ENCODE data around the gene SFRP5. TPM values are rescaled to one million over a fixed set of nuclear protein-coding genes. Genes with fewer than 3 reads are reported as not detected.

SFRP5 gene
- total and polyA plus RNA-seq, 2 donors (not counting 3 experiments of a cell fraction or from before 2014, with no cell fraction given), result not detected

- H4K20me1 ChIP-seq (replicated peaks; ENCODE audit: control insufficient read depth, extremely low read depth, insufficient read depth, low read length), result no peaks in the 10 kb centered on the region
- H3K9ac ChIP-seq (replicated peaks; ENCODE audit: extremely low read depth, insufficient read depth, low read length), result no peak overlapping the region
- no peaks in the 10 kb centered on the region for H3K9me1 ChIP-seq (replicated peaks; ENCODE audit: control insufficient read depth, extremely low read depth, insufficient read depth, low read length)
- H3K79me2 ChIP-seq (ENCODE audit: control insufficient read depth, insufficient read depth, low read length), result no peaks in the 10 kb centered on the region
- BruUV-seq (replicated peaks), result no TSS peak
- H3K4me2 ChIP-seq (ENCODE audit: insufficient read depth, low read length), result no peak overlapping the region
- ChIA-PET CTCF (interaction anchor here (1.0 to 6.8 kb wide), 5 partner anchors 31 to 279 kb away, joined by 3 to 49 read pairs (median 7); no protein-coding TSS in a partner anchor), POLR2A (no interaction called here)
- no peaks in the 10 kb centered on the region for H3K27me3 ChIP-seq (ENCODE audit: control insufficient read depth in 2 of 2, insufficient read depth in 2 of 2, low read length in 2 of 2)
- H3K9me3 ChIP-seq (replicated peaks; ENCODE audit: control insufficient read depth, insufficient read depth, low read length), result no peaks in the 10 kb centered on the region
- H3K4me1 ChIP-seq (ENCODE audit: control insufficient read depth, extremely low read depth, insufficient read depth, low read length), result no peaks in the 10 kb centered on the region
- no peak overlapping the region for H3K4me3 ChIP-seq (replicated peaks in 1 of 3; ENCODE audit: insufficient read depth in 1 of 3, low read depth in 1 of 3, low read length in 3 of 3)
- dilution Hi-C loops (cut with MboI; ENCODE audit: extremely low pct_ligation_motif_present, low sequenced_read_pairs), result no loop called here
- no peak for FAIRE-seq
- intact Hi-C loops (cut with micrococcal nuclease), result no loop called here
- H2AFZ ChIP-seq (ENCODE audit: low read depth, low read length), result no peak overlapping the region
- peaks cover 6 to 27% of the 10 kb centered on the region in 2 experiments for H3K36me3 ChIP-seq (ENCODE audit: control insufficient read depth in 2 of 2, extremely low read depth in 1 of 2, insufficient read depth in 2 of 2, low read length in 2 of 2)
- no peak for DNase-seq (ENCODE audit: low read depth, low spot score)
- TF ChIP-seq EZH2 (IDR thresholded peaks at IDR 0.05; ENCODE audit: borderline replicate concordance, low read depth, low read length, severe bottlenecking) (no peak), POLR2A (IDR thresholded peaks at IDR 0.05; ENCODE audit: low read depth, low read length) (no peak), POLR2AphosphoS5 (IDR thresholded peaks at IDR 0.05; ENCODE audit: insufficient read depth, low read depth, low read length) (no peak), MYC (IDR thresholded peaks at IDR 0.05; ENCODE audit: low read depth, low read length) (no peak), CTCF (IDR thresholded peaks at IDR 0.05; ENCODE audit: extremely low read depth in 1 of 2, insufficient read depth in 1 of 2, low read depth in 1 of 2, low read length in 2 of 2) (no peak), JUN (IDR thresholded peaks at IDR 0.05; ENCODE audit: borderline replicate concordance, insufficient read depth, insufficient read length, low read depth) (no peak), GATA2 (IDR thresholded peaks at IDR 0.05; ENCODE audit: insufficient read depth, insufficient read length, low read depth, low read length) (no peak), MAX (IDR thresholded peaks at IDR 0.05; ENCODE audit: insufficient read depth, insufficient read length) (no peak), FOS (IDR thresholded peaks at IDR 0.05; ENCODE audit: borderline replicate concordance, insufficient read depth, low read length) (no peak)
- H3K27ac ChIP-seq (ENCODE audit: insufficient read depth, low read depth, low read length), result no peak overlapping the region
Observed at GRCh38 chr10:97761331-97761865, 10.4 kb downstream of the SFRP5 start.

Data from endothelial cell of umbilical vein (primary cell).